Ascending aorta (tissue), 2 donors: ENCODE measurements around the gene P2RY12. TPM values are rescaled to one million over a fixed set of nuclear protein-coding genes. Genes with fewer than 3 reads are reported as not detected.

ENCODE experiments used
- DNase-seq, 2 donors: peaks; one replicate each; pipeline ENCODE4 v3.0.0-alpha.2; 2019; ENCODE audit warnings: low spot score in 2 of 2
- H3K27ac ChIP-seq, 2 donors: fragments of 200-600 bp; sonication (generic); one replicate each; pipeline ENCODE4 v1.5.1; 2016 to 2017; ENCODE audit warnings: mild to moderate bottlenecking in 1 of 2
- H3K27me3 ChIP-seq: fragments of 200-600 bp; sonication (generic); one replicate; pipeline ENCODE4 v1.5.1; 2017
- H3K36me3 ChIP-seq, 2 donors: fragments of 200-600 bp; sonication (generic); one replicate each; pipeline ENCODE4 v1.5.1; 2016
- H3K4me1 ChIP-seq, 2 donors: fragments of 200-600 bp; sonication (generic); one replicate each; pipeline ENCODE4 v1.5.1; 2016 to 2017; ENCODE audit warnings: mild to moderate bottlenecking in 1 of 2
- H3K4me3 ChIP-seq, 2 donors: fragments of 200-600 bp; sonication (generic); one replicate each; pipeline ENCODE4 v1.5.1; 2016 to 2017; ENCODE audit warnings: mild to moderate bottlenecking in 1 of 2
- H3K9me3 ChIP-seq, 2 donors: fragments of 200-600 bp; sonication (generic); one replicate each; pipeline ENCODE4 v1.5.1; 2016
- CTCF ChIP-seq, 3 experiments: fragments of 200-600 bp in 2 of 3; fragments of 450-650 bp in 1 of 3; sonication (generic) in 2 of 3; IDR thresholded peaks; one replicate each; pipeline ENCODE4 v1.5.1; 2016 to 2019; ENCODE audit warnings: antibody characterized with exemption in 3 of 3, mild to moderate bottlenecking in 1 of 3, moderate library complexity in 1 of 3
- intact Hi-C: fragments of 100-400 bp; cut with DNase I; formaldehyde crosslinking; loops from one replicate; pipeline ENCODE4 v1.15.1; 2023
- total RNA-seq: library from RNA; depleted of rRNA; stranded (reverse); fragments of >200 nt; gene quantifications from one replicate; pipeline ENCODE4 v1.1.0, GENCODE V29; 2016

The P2RY12 gene
- not detected for total RNA-seq

- DNase-seq, result no peak
- no peaks in the 10 kb centered on the region for H3K27me3 ChIP-seq
- peak within 1 kb of the TSS; percentile 32 for H3K4me3 ChIP-seq
- no peaks in the 10 kb centered on the region for H3K4me1 ChIP-seq
- no peaks in the 10 kb centered on the region for H3K9me3 ChIP-seq
- no peaks in the 10 kb centered on the region for H3K36me3 ChIP-seq
- TF ChIP-seq CTCF (IDR thresholded peaks at IDR 0.05), result no peak
- intact Hi-C loops, result no loop called here
- H3K27ac ChIP-seq, result no peak within 1 kb of the TSS
Measured at GRCh38 chr3:151384741-151385174, at the start of gene P2RY12. Gene P2RY12 (minus strand): TSS chr3:151384753. CDS start chr3:151338845, 45,908 bp downstream.

GRCh38 chr3:151432616-151433372, 48.2 kb upstream of the P2RY12 start:
- Histone ChIP-seq H3K4me1 (no peaks in the 10 kb centered on the region), H3K9me3 (no peaks in the 10 kb centered on the region), H3K27me3 (no peaks in the 10 kb centered on the region), H3K4me3 (no peak overlapping the region), H3K27ac (no peak overlapping the region), H3K36me3 (no peaks in the 10 kb centered on the region)
- intact Hi-C loops, result no loop called here
- no peak for TF ChIP-seq CTCF (IDR thresholded peaks at IDR 0.05)
- DNase-seq, result no peak

- no peak for DNase-seq
- Histone ChIP-seq H3K4me3 (no peak overlapping the region), H3K36me3 (no peaks in the 10 kb centered on the region), H3K4me1 (no peaks in the 10 kb centered on the region), H3K9me3 (no peaks in the 10 kb centered on the region), H3K27ac (no peak overlapping the region), H3K27me3 (no peaks in the 10 kb centered on the region)
- intact Hi-C loops, result no loop called here
- no peak for TF ChIP-seq CTCF (IDR thresholded peaks at IDR 0.05)
Measured at GRCh38 chr3:151431940-151432339, 47.4 kb upstream of the P2RY12 start.

GRCh38 chr3:151430821-151431484, 46.4 kb upstream of the P2RY12 start:
- no peaks in the 10 kb centered on the region for H3K36me3 ChIP-seq
- DNase-seq, result no peak
- no peak overlapping the region for H3K4me3 ChIP-seq
- H3K4me1 ChIP-seq, result no peaks in the 10 kb centered on the region
- intact Hi-C loops, result no loop called here
- no peaks in the 10 kb centered on the region for H3K27me3 ChIP-seq
- no peak for TF ChIP-seq CTCF (IDR thresholded peaks at IDR 0.05)
- H3K9me3 ChIP-seq, result no peaks in the 10 kb centered on the region
- no peak overlapping the region for H3K27ac ChIP-seq

- no peaks in the 10 kb centered on the region for H3K9me3 ChIP-seq
- no peak overlapping the region for H3K4me3 ChIP-seq
- H3K4me1 ChIP-seq, result no peaks in the 10 kb centered on the region
- DNase-seq, result no peak
- no peak overlapping the region for H3K27ac ChIP-seq
- H3K27me3 ChIP-seq, result no peaks in the 10 kb centered on the region
- intact Hi-C loops, result no loop called here
- no peak for TF ChIP-seq CTCF (IDR thresholded peaks at IDR 0.05)
- H3K36me3 ChIP-seq, result no peaks in the 10 kb centered on the region
Measured at GRCh38 chr3:151428386-151428785, 43.8 kb upstream of the P2RY12 start.
